Ascending aorta (tissue), 2 donors: ENCODE results near the gene MGMT. TPM values are rescaled to one million over a fixed set of nuclear protein-coding genes. Genes with fewer than 3 reads are reported as not detected.

Experiments used
- DNase-seq, 2 donors: peaks; one replicate each; pipeline ENCODE4 v3.0.0-alpha.2; 2019; ENCODE audit warnings: low spot score in 2 of 2
- H3K27ac ChIP-seq, 2 donors: fragments of 200-600 bp; sonication (generic); one replicate each; pipeline ENCODE4 v1.5.1; 2016 to 2017; ENCODE audit warnings: mild to moderate bottlenecking in 1 of 2
- H3K27me3 ChIP-seq: fragments of 200-600 bp; sonication (generic); one replicate; pipeline ENCODE4 v1.5.1; 2017
- H3K36me3 ChIP-seq, 2 donors: fragments of 200-600 bp; sonication (generic); one replicate each; pipeline ENCODE4 v1.5.1; 2016
- H3K4me1 ChIP-seq, 2 donors: fragments of 200-600 bp; sonication (generic); one replicate each; pipeline ENCODE4 v1.5.1; 2016 to 2017; ENCODE audit warnings: mild to moderate bottlenecking in 1 of 2
- H3K4me3 ChIP-seq, 2 donors: fragments of 200-600 bp; sonication (generic); one replicate each; pipeline ENCODE4 v1.5.1; 2016 to 2017; ENCODE audit warnings: mild to moderate bottlenecking in 1 of 2
- H3K9me3 ChIP-seq, 2 donors: fragments of 200-600 bp; sonication (generic); one replicate each; pipeline ENCODE4 v1.5.1; 2016
- CTCF ChIP-seq, 3 experiments: fragments of 200-600 bp in 2 of 3; fragments of 450-650 bp in 1 of 3; sonication (generic) in 2 of 3; IDR thresholded peaks; one replicate each; pipeline ENCODE4 v1.5.1; 2016 to 2019; ENCODE audit warnings: antibody characterized with exemption in 3 of 3, mild to moderate bottlenecking in 1 of 3, moderate library complexity in 1 of 3
- intact Hi-C: fragments of 100-400 bp; cut with DNase I; formaldehyde crosslinking; loops from one replicate; pipeline ENCODE4 v1.15.1; 2023
- total RNA-seq: library from RNA; depleted of rRNA; stranded (reverse); fragments of >200 nt; gene quantifications from one replicate; pipeline ENCODE4 v1.1.0, GENCODE V29; 2016

Gene MGMT
- total RNA-seq, 1 donor from 2014 or later: 7.0 TPM

- Histone ChIP-seq H3K4me3 (no peak overlapping the region), H3K36me3 (peaks cover 0 to 3% of the 10 kb centered on the region in 2 donors), H3K4me1 (no peaks in the 10 kb centered on the region), H3K9me3 (peaks cover under 1 to 10% of the 10 kb centered on the region in 2 donors), H3K27ac (no peak overlapping the region), H3K27me3 (no peaks in the 10 kb centered on the region)
- intact Hi-C loops: no loop called here
- no peak for TF ChIP-seq CTCF (IDR thresholded peaks at IDR 0.05)
- no peak for DNase-seq
These were observed 30.0 kb downstream of the MGMT start for GRCh38 chr10:129497013-129497412.

- no peak overlapping the region for H3K27ac ChIP-seq
- H3K36me3 ChIP-seq: peaks cover 0 to 3% of the 10 kb centered on the region in 2 donors
- intact Hi-C loops: no loop called here
- no peaks in the 10 kb centered on the region for H3K4me1 ChIP-seq
- H3K27me3 ChIP-seq: no peaks in the 10 kb centered on the region
- no peak for TF ChIP-seq CTCF (IDR thresholded peaks at IDR 0.05)
- DNase-seq: no peak
- no peak overlapping the region for H3K4me3 ChIP-seq
- no peaks in the 10 kb centered on the region for H3K9me3 ChIP-seq
These were observed 31.6 kb downstream of the MGMT start for GRCh38 chr10:129498680-129499079.

- no peak overlapping the region for H3K27ac ChIP-seq
- no peak overlapping the region for H3K4me3 ChIP-seq
- H3K4me1 ChIP-seq: no peaks in the 10 kb centered on the region
- H3K9me3 ChIP-seq: no peaks in the 10 kb centered on the region
- no peak for DNase-seq
- H3K36me3 ChIP-seq: peaks cover 0 to 3% of the 10 kb centered on the region in 2 donors
- intact Hi-C loops: no loop called here
- no peaks in the 10 kb centered on the region for H3K27me3 ChIP-seq
- TF ChIP-seq CTCF (IDR thresholded peaks at IDR 0.05): no peak
These were observed 33.7 kb downstream of the MGMT start for GRCh38 chr10:129500617-129501339.

GRCh38 chr10:129501652-129502436, 34.8 kb downstream of the MGMT start:
- TF ChIP-seq CTCF (IDR thresholded peaks at IDR 0.05): no peak
- no peaks in the 10 kb centered on the region for H3K4me1 ChIP-seq
- no peaks in the 10 kb centered on the region for H3K27me3 ChIP-seq
- DNase-seq: no peak
- no peaks in the 10 kb centered on the region for H3K9me3 ChIP-seq
- peaks cover 0 to 3% of the 10 kb centered on the region in 2 donors for H3K36me3 ChIP-seq
- H3K27ac ChIP-seq: no peak overlapping the region
- no peak overlapping the region for H3K4me3 ChIP-seq
- intact Hi-C loops: no loop called here

- Histone ChIP-seq H3K4me3 (no peak overlapping the region), H3K4me1 (no peaks in the 10 kb centered on the region), H3K27me3 (no peaks in the 10 kb centered on the region), H3K27ac (no peak overlapping the region), H3K36me3 (no peaks in the 10 kb centered on the region), H3K9me3 (no peaks in the 10 kb centered on the region)
- no peak for DNase-seq
- no peak for TF ChIP-seq CTCF (IDR thresholded peaks at IDR 0.05)
- intact Hi-C loops: no loop called here
These were observed 35.4 kb downstream of the MGMT start for GRCh38 chr10:129502448-129502847.
